ENCODE data around the gene NOC2L.
A peak's percentile ranks its signal among the peaks of the same experiment; 100 is the strongest.

Gene NOC2L

DNA sequence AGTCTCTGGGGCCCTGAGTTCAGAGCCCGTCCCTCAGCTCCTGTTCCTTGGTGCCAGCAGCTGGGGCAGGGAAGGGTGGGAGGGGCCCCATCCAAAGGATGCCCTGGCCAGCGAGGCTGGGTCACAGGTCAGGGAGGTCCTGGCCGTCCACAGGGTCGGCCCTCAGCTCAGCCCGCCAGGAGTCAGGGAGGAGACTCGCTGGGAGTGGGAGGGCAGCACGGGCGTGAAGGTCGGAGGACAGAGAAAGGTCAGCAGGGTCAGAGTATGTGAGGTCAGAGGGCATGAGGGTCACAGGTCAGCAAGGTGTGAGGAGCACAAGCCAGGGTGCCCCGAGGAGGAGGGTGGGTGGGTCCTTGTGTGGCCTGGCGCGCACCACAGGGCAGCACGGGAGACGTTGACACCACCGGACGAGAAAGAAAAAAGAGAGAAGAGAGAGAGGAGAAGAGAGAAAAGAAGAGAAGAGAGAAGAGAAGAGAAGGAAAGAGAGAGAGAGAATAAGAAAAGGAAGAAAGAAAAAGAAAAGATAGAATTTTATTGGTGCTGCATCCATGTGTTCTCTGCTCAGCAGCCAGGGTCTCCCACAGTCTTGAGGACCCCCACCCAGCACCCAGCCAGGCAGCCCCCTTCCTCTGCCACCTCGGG is 15.8 kb upstream of the NOC2L start:
- DNase-seq (ENCODE audit: low spot score) = no peak

DNA sequence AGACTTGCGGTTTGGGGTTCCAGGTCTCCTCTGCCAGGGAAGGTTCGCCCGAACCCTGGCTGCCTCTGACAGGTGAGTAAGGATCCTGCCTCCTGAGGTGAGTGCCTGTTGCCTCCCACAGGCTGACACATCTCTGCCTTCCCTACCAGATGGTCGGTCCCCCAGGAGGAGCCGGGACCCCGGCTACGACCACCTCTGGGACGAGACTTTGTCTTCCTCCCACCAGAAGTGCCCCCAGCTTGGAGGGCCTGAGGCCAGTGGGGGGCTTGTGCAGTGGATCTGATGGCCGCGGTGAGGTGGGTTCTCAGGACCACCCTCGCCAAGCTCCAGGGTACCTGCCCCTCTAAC is 15.2 kb upstream of the NOC2L start:
- DNase-seq (ENCODE audit: low spot score) = no peak

DNA sequence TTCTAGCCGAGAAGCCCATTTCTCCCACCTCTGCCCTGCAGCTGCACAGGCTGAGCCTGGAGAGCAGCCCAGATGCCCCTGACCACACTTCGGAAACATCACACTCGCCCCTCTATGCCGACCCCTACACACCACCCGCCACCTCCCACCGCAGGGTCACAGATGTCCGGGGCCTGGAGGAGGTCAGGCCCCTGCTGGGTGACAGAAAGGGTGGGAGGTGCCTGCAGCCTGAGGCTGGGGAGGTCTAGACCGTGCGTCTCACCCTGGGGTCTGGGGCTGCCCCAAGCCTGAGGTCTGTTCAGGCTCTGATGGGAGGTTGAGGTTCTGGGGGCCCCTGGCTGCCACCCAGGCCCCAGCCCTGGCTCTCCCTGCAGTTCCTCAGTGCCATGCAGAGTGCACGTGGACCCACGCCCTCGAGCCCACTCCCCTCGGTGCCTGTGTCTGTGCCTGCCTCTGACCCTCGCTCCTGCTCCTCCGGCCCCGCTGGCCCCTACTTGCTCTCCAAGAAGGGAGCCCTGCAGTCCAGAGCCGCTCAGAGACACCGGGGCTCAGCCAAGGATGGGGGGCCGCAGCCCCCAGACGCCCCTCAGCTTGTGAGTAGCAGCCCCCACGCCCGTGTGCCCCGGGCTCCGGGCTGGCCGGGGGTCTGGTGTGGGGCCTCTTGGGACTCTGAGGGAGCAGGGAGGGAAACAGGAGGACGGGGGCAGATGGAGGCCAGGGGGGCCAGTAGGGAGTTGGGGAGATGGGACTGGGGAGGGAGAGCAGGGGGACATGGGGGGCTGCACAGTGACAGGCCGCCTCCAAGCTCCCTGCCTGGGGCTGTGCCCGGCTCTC is 14.6 kb upstream of the NOC2L start:
- DNase-seq (ENCODE audit: low spot score) = no peak

DNA sequence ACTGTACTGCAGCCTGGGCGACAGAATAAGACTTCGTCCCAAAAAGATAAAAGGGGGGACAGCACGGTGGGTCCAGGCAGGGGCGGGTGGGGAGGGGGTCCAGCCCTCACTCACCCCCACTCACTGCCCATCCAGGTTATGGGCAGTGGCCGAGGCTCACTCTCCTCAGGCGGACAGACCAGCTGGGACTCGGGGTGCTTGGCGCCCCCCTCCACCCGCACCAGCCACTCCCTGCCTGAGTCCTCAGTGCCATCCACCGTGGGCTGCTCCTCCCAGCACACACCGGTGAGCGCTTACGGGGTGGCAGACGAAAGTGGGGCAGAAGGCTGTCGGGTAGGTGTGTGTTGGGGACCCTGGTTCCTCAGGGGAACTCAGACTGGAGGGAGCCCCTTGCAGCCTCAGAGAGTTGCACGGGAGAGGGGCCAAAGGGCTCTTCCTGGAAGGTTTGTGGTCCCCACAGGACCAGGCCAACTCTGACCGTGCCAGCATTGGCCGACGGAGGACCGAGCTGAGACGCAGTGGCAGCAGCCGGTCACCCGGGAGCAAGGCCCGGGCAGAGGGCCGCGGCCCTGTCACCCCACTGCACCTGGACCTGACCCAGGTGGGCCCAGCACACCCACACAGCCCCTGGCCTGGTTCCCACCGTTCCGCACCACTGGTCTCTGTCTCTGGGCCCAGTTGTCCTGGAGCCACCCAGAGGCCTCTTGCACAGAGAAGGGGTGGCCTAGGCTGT is 13.8 kb upstream of the NOC2L start:
- no peak for DNase-seq (ENCODE audit: low spot score)

DNA sequence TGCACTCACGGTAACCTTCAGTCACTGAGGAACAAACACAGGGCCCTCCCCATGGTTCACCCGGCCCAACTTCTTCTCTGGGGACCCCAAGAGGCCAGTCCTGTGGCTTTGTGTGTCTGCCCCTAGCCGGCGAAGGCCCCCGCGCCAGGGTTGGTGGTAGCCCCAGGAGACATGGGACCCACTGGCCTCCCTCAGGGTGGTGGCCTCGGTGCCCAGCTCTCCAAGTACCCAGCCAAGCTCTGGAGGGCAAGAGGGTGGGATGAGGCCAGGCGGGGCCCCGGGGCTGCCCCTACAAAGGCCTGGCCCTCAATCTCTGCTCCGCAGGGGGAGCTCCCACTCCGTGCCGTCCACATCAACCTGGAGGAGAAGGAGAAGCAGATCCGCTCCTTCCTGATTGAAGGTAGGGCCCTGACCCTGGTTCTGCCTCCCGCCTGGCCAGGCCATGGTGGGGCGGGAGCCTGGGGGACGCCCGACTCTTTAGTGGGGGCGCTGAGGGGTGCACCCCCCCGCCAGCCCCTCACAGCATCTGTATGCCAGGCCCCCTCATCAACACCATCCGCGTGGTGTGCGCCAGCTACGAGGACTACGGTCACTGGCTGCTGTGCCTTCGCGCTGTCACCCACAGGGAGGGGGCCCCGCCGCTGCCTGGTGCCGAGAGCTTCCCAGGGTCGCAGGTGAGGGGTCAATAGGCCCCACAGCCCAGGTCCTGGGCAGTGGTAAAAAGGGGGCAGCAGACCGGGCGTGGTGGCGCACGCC is 12.9 kb upstream of the NOC2L start:
- DNase-seq (ENCODE audit: low spot score) = no peak

DNA sequence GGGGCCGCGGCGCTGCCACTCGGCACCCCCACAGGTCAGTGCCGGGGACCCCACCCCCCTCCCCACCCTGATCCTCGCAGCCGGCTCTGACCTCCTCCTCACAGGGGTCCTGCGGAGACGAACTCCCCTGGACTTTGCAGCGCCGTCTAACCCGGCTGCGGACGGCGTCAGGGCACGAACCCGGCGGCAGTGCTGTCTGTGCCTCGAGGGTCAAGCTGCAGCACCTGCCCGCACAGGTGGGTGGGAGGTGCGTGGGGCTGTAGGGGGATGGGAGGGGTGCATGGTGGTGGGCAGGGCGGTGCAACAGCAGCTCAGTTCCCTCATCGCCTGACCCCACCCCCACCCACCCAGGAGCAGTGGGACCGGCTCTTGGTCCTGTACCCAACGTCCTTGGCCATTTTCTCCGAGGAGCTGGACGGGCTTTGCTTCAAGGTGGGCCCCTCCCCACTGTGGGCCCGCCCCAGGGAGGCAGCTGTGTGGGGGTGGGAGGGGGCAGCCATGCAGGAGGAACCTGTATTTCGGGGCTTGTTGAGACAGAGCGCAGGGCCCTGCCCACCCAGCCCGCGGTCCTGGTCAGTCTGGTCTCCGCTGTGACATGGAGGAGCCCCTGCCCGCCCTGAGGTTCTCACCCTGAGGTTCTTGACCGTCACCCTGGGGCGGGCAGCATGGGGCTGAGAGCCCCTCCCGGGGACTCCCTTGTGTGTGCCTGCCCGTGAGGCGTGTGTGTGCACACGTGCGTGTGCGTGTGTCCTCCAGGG is 12.1 kb upstream of the NOC2L start:
- DNase-seq (ENCODE audit: low spot score) = no peak

DNA sequence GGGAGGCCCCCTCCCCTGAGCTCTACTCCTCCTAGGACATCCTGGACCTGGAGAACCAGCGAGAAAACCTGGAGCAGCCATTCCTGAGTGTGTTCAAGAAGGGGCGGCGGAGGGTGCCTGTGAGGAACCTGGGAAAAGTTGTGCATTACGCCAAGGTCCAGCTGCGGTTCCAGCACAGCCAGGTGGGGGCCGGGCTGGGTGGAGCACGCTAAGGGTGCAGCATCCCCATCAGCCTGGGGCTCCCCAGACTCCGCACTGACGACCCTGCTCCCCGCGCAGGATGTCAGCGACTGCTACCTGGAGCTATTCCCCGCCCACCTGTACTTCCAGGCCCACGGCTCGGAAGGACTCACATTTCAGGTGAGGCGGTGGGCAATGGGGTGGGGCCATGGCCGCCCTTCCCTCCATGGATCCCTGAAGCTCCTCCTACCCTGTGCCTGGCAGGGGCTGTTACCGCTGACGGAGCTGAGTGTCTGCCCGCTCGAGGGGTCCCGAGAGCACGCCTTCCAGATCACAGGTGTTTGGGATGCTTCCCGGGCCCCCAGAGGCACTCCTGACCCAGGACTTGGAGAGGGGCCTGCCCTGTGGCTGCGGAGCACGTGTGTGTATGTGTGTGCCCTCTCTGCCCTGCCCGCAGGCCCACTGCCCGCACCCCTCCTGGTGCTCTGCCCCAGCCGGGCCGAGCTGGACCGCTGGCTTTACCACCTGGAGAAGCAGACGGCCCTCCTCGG is 11.4 kb upstream of the NOC2L start:
- no peak for DNase-seq (ENCODE audit: low spot score)

DNA sequence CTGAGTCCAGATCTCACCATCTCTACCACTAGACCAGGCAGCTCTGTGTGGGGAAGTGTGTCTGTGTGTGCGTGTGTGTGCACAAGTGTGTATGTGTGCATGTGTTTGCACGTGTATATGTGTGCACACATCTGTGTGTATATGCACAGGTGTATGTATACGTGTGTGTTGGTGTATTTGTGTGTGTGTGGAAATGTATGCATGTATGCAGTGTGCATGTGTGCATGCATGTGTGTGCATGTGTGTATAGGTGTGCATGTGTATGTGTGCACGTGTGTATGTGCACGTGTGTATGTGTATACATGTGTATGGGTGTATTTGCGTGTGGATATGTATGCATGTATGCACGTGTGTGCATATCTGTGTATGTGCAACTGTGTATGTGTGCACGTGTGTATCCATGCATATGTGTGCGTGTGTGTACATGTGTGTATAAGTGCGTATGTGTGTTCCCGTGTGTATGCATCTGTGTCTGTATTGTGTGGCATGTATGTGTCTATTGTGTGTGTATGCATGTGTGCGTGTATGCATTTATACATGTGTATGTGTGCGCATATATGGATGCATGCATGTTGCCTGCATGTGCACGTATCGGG is 10.3 kb upstream of the NOC2L start:
- DNase-seq (ENCODE audit: low spot score) = no peak

DNA sequence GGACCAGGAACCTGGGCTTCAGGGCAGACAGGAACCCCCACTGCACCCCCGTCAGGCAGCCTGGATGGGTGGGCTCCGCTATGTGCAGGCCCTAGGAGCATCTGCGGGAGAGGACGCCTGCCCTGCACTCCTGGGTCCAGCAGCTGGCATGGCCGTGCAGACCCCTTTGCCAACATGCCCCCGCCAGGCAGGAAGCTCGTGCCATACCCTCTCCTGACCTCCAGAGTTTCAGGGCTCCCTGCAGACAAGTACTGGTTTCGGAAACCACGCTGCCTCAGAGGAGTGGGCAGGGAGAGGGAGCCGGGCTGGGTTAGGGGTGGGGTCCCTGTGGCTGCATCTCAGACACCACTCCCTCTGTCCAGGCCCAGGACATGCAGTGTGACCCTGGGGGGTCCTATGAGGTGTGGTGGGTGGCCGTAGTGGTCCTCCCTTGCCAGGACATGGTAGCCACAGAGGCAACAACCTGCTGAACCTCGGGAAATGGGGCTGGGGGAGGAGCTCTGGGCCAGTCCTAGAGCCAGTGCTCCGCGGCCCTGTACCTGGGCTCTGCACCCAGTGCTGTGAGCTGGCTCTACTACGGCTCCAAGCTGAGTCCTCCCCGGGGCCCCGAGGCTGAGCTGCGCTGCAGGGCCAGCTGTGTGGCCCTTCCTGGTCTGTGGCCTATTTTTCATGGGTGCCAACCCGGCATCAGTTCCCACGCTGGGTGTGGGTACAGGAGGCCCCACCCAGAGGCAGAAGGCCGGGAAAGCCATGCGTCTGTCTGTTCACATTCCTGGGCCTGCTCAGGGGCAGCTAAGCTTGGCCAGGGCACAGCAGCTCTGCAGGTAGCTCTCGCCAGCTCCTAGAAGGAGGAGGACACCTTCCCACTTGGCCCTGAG is 8.6 kb upstream of the NOC2L start:
- no peak for DNase-seq (ENCODE audit: low spot score)

DNA sequence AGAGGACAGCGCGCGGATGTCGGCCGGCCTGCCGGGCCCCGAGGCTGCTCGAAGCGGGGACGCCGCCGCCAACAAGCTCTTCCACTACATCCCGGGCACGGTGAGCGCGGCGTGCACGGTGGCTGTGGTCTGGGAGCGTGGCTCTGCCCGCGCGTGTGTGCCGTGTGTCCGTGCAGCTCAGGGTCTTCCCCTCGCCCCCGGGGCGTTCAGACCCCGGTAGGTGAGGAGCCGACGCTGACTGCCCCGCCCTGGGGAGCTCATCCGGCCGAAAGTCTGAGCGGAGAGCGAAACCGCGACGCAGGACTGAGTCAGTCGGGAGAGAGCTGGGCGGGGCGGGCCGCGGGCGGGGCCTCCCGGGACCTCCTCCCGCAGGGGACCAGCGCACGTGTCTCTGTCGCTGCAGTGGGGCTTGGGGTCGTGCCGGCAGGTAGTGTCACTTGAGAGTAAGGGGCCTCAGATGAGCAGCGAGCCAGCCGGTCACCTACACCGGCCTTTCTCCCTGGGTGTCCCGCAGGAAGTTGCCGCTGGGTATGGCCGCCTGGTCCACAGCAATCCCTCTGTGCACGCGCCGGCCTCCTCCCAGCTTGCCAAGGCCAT is 7.7 kb upstream of the NOC2L start:
- DNase-seq (ENCODE audit: low spot score) = peak; percentile 78

DNA sequence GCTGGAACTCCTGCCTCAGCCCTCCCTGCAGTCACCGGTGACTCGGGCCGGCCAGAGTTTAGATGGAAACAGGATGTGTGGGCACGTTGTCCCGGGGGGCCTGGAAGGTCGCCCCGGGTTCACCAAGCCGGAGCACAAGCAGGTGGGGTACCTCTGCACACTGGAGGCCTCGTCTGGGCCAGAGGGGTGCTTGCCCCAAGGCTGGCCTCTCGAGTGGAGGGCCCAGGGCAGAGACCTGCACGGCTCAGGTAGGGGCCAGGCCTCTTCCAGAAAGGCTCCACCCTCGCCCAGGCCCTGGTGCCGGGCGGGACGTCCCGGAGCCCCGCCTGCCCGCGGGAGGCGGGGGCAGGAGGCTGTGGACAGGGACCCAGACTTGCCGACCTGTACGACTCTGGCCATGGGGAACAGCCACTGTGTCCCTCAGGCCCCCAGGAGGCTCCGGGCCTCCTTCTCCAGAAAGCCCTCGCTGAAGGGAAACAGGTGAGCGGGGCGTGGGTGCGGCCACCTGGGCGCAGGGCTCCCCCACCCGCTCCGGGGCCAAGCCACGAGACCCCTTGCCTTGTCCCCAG is 7.2 kb upstream of the NOC2L start, which contains the start of gene PLEKHN1:
Gene PLEKHN1, plus strand, starts transcription at position 348 of the 569 bp plus-strand sequence. Its CDS starts 50 bp downstream, at position 398.
- no peak for DNase-seq (ENCODE audit: low spot score)

DNA sequence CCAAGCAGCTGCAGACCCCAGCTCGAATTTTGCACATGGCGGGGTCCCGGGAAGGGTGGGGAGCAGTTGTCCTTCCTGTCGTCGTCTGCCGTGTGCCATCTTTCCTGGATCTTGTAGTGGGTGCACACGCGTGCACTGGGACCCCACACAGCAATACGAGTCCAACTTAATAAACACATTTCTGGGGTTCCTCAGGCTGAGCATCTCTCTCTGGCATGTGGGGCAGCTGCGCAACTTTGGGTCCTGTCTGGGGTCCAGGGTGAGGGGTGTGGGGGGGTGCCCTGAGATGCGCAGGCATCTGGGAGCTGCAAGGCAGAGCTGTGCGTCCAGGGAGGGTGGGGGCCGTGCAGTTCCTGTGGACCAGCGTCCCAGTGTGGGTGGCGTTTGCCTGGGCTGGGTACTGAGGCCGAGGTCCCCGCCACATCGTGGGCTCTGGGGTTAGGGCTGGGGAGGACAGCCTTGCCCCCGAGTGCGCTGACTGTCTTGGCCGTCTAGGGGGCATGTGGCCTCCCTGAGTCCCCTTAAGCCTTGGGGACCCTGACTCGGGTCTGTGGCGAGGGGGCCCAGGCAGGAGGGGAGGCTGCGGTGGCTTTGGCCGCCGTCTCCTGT is 6.6 kb upstream of the NOC2L start:
- DNase-seq (ENCODE audit: low spot score) = no peak

DNA sequence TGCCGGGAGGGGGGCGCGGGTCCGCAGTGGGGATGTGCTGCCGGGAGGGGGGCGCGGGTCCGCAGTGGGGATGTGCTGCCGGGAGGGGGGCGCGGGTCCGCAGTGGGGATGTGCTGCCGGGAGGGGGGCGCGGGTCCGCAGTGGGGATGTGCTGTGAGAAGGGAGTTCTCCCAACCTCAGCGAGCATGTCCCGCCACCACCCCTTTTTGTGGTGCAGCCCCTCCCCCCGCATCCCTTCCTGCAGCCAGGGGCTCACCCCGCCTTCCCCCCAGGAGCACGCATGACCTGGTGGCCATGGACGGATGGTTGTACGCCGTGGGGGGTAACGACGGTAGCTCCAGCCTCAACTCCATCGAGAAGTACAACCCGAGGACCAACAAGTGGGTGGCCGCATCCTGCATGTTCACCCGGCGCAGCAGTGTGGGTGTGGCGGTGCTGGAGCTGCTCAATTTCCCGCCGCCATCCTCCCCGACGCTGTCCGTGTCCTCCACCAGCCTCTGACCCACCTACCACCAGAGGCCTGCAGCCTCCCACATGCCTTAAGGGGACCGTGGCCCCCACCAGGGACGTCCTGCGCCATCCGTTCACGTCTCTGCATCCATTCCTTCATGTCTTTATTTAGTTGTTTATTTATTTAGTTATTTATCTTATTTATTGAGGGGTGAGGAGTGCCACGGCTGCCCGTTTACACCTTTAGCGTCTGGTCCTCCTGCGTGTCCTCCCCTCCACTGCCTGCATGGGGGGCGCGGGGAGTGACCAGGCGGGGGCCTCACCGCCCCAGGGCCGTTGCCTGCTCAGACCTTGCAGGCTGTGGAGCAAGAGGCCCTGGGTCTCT is 5.9 kb upstream of the NOC2L start:
- no peak for DNase-seq (ENCODE audit: low spot score)

DNA sequence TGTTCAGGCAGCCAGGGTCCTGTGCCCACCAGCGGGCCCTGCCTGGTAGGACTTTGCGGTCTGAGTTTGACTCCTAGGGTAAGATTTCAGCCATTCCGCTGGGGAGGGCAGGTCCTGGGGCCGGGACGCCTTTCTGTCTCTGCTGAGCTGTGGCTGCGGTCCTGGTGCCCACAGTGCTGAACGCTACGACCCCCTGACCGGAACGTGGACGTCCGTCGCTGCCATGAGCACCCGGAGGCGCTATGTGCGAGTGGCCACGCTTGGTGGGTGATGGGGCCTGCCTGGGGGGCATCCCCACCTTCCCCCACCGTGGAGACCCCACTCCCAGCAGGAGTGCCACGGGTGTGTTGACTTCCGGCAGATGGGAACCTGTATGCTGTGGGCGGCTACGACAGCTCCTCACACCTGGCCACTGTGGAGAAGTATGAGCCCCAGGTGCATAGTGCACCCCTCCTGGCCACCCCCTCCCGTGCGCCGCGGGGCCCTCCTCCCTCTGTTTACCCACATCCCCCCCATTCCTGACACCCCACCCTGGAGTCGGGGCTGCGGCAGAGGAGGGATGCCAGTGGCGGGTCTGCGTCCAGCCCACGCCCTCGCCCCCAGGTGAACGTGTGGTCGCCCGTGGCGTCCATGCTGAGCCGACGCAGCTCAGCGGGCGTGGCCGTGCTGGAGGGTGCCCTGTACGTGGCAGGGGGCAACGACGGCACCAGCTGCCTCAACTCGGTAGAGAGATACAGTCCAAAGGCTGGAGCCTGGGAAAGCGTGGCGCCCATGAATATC is 4.9 kb upstream of the NOC2L start:
- DNase-seq (ENCODE audit: low spot score) = no peak

DNA sequence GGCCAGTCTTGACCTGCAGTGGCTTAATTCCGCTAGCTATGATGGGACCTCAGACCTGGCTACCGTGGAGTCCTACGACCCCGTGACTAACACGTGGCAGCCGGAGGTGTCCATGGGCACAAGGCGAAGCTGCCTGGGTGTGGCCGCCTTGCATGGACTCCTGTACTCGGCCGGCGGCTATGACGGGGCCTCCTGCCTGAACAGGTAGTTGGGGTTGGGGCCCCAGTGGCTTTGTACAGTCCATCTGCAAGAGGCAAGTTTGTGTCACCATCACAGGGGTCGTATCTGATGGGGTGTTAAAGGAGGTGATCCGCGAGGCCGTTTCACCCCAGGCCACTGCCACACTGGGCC is 4.2 kb upstream of the NOC2L start:
- DNase-seq (ENCODE audit: low spot score) = no peak
